Endothelial cell of umbilical vein (primary cell): ENCODE measurements around the gene CLDN22. TPM values are rescaled to one million over a fixed set of nuclear protein-coding genes. Genes with fewer than 3 reads are reported as not detected.

ENCODE experiments used
- BruUV-seq: library from RNA; stranded (reverse); fragments of 400-500 nt; replicated peaks from 2 replicates; lab custom pipeline; 2021; lab: Mats Ljungman, UMichigan
- CTCF ChIA-PET: fragments of 300-600, 350-600 bp; sonication (Branson Sonifier 250); formaldehyde crosslinking; loops from one replicate; lab custom pipeline; 2021; ENCODE audit warnings: antibody characterized with exemption, inconsistent platforms; lab: Charles Lee
- POLR2A ChIA-PET: fragments of 300-600, 350-600 bp; sonication (Branson Sonifier 250); formaldehyde crosslinking; loops from one replicate; lab custom pipeline; 2021; ENCODE audit warnings: antibody characterized with exemption, inconsistent platforms; lab: Charles Lee
- DNase-seq: peaks from one replicate; pipeline ENCODE4 v3.0.0-alpha.2; 2011; ENCODE audit warnings: low read depth, low spot score
- FAIRE-seq: peaks from 2 replicates; lab custom pipeline; 2011; peaks lifted over from hg19 to GRCh38; lab: Jason Lieb, UNC
- H2AFZ ChIP-seq: 2 replicates; pipeline ENCODE4 v1.6.0; 2012; ENCODE audit warnings: low read depth, low read length, control low read depth, inconsistent platforms
- H3K27ac ChIP-seq: 2 replicates; pipeline ENCODE4 v1.5.1; 2011; ENCODE audit warnings: low read depth, mild to moderate bottlenecking, control low read depth, low read length, moderate library complexity; ENCODE audit not compliant: insufficient read depth
- H3K27me3 ChIP-seq, 2 experiments: 2 replicates each; pipeline versions ENCODE4 v1.6.0 to v1.6.1; 2011; ENCODE audit warnings: low read length in 2 of 2, mixed read lengths in 1 of 2; ENCODE audit not compliant: control insufficient read depth in 2 of 2, insufficient read depth in 2 of 2
- H3K36me3 ChIP-seq, 2 experiments: 2 replicates in 1 of 2; 3 replicates in 1 of 2; pipeline ENCODE4 v1.5.1; 2011; ENCODE audit warnings: low read length in 2 of 2, mild to moderate bottlenecking in 1 of 2, moderate library complexity in 1 of 2; ENCODE audit not compliant: control insufficient read depth in 2 of 2, insufficient read depth in 2 of 2; ENCODE audit errors: extremely low read depth in 1 of 2
- H3K4me1 ChIP-seq: 3 replicates; pipeline ENCODE4 v1.5.1; 2011; ENCODE audit warnings: mild to moderate bottlenecking, low read length; ENCODE audit not compliant: control insufficient read depth, insufficient read depth; ENCODE audit errors: extremely low read depth
- H3K4me2 ChIP-seq: 2 replicates; pipeline ENCODE4 v1.6.1; 2011; ENCODE audit warnings: low read length, control low read depth, mixed read lengths; ENCODE audit not compliant: insufficient read depth
- H3K4me3 ChIP-seq, 3 experiments: fragments of 200-600 bp in 1 of 3; sonication (generic), shearing (Covaris generic) in 1 of 3; replicated peaks in 1 of 3; 2 replicates each; pipeline ENCODE4 v1.5.1; 2011 to 2016; ENCODE audit warnings: control low read depth in 3 of 3, low read length in 3 of 3, mild to moderate bottlenecking in 2 of 3, inconsistent platforms in 1 of 3, low read depth in 1 of 3, moderate library complexity in 1 of 3; ENCODE audit not compliant: insufficient read depth in 1 of 3
- H3K79me2 ChIP-seq: 2 replicates; pipeline ENCODE4 v1.6.0; 2012; ENCODE audit warnings: low read length, inconsistent platforms; ENCODE audit not compliant: control insufficient read depth, insufficient read depth
- H3K9ac ChIP-seq: replicated peaks from 2 replicates; pipeline ENCODE3; 2011; ENCODE audit warnings: low read length, control low read depth; ENCODE audit not compliant: insufficient read depth; ENCODE audit errors: extremely low read depth
- H3K9me1 ChIP-seq: replicated peaks from 3 replicates; pipeline ENCODE4 v1.6.0; 2011; ENCODE audit warnings: mild to moderate bottlenecking, low read length; ENCODE audit not compliant: control insufficient read depth, insufficient read depth; ENCODE audit errors: extremely low read depth
- H3K9me3 ChIP-seq: replicated peaks from 2 replicates; pipeline ENCODE4 v1.5.1; 2012; ENCODE audit warnings: low read length, inconsistent platforms; ENCODE audit not compliant: control insufficient read depth, insufficient read depth
- H4K20me1 ChIP-seq: replicated peaks from 2 replicates; pipeline ENCODE3; 2011; ENCODE audit warnings: mild to moderate bottlenecking, low read length; ENCODE audit not compliant: control insufficient read depth, insufficient read depth; ENCODE audit errors: extremely low read depth
- CTCF ChIP-seq, 2 donors: IDR thresholded peaks; 1 replicate in 1 of 2; 2 replicates in 1 of 2; pipeline ENCODE4 v1.5.1; 2011; ENCODE audit warnings: low read length in 2 of 2, mild to moderate bottlenecking in 2 of 2, moderate library complexity in 2 of 2, control low read depth in 1 of 2, inconsistent platforms in 1 of 2, low read depth in 1 of 2; ENCODE audit not compliant: insufficient read depth in 1 of 2; ENCODE audit errors: extremely low read depth in 1 of 2
- EZH2 ChIP-seq: IDR thresholded peaks from 2 replicates; pipeline ENCODE4 v1.6.1; 2012; ENCODE audit warnings: borderline replicate concordance, low read depth, mild to moderate bottlenecking, moderate library complexity, low read length, inconsistent platforms; ENCODE audit not compliant: severe bottlenecking
- FOS ChIP-seq: IDR thresholded peaks from 2 replicates; pipeline ENCODE4 v1.6.1; 2011; ENCODE audit warnings: mild to moderate bottlenecking, low read length, moderate library complexity, borderline replicate concordance; ENCODE audit not compliant: insufficient read depth
- GATA2 ChIP-seq: IDR thresholded peaks from 2 replicates; pipeline ENCODE4 v1.7.0; 2011; ENCODE audit warnings: low read depth, mild to moderate bottlenecking, moderate library complexity, mixed read lengths, low read length; ENCODE audit not compliant: insufficient read length, insufficient read depth
- JUN ChIP-seq: IDR thresholded peaks from 2 replicates; pipeline ENCODE4 v1.6.1; 2011; ENCODE audit warnings: borderline replicate concordance, low read depth; ENCODE audit not compliant: insufficient read length, insufficient read depth
- MAX ChIP-seq: IDR thresholded peaks from 2 replicates; pipeline ENCODE4 v1.6.1; 2011; ENCODE audit not compliant: insufficient read depth, insufficient read length
- MYC ChIP-seq: IDR thresholded peaks from one replicate; pipeline ENCODE4 v1.6.1; 2011; ENCODE audit warnings: mild to moderate bottlenecking, low read depth, low read length
- POLR2A ChIP-seq: IDR thresholded peaks from 2 replicates; pipeline ENCODE4 v1.6.1; 2012; ENCODE audit warnings: low read depth, mild to moderate bottlenecking, control low read depth, low read length
- POLR2AphosphoS5 ChIP-seq: IDR thresholded peaks from 2 replicates; pipeline ENCODE4 v1.6.1; 2012; ENCODE audit warnings: low read depth, mild to moderate bottlenecking, control low read depth, low read length, moderate library complexity; ENCODE audit not compliant: insufficient read depth
- dilution Hi-C: fragments of 300-500 bp; cut with MboI; formaldehyde crosslinking; loops from one replicate; pipeline ENCODE4 v1.15.0; 2019; ENCODE audit warnings: low sequenced_read_pairs; ENCODE audit not compliant: extremely low pct_ligation_motif_present
- intact Hi-C: fragments of 100-400 bp; cut with micrococcal nuclease; formaldehyde crosslinking; loops from one replicate; pipeline ENCODE4 v1.10.0; 2022
- polyA plus RNA-seq, 4 experiments: library from polyadenylated mRNA; depleted of rRNA in 3 of 4; stranded (reverse) in 3 of 4; unstranded in 1 of 4; fragments of >200 nt; gene quantifications; 2 replicates each; pipeline versions ENCODE4 v1.2.1 to v1.2.3, GENCODE V29; 2011 to 2012; ENCODE audit warnings: missing spikeins in 1 of 4
- total RNA-seq: library from RNA; stranded (reverse); gene quantifications from 2 replicates; pipeline ENCODE4 v1.2.3, GENCODE V29; 2021

Gene CLDN22
- total and polyA plus RNA-seq, 2 donors (not counting 3 experiments of a cell fraction or from before 2014, with no cell fraction given): not detected

GRCh38 chr4:183335369-183335940 lies 15.4 kb upstream of the CLDN22 start:
- Histone ChIP-seq H3K9ac (peak overlapping the region; percentile 42), H3K79me2 (no peaks in the 10 kb centered on the region), H3K36me3 (no peaks in the 10 kb centered on the region), H3K9me1 (no peaks in the 10 kb centered on the region), H2AFZ (peak overlapping the region; percentile 56), H3K4me1 (peaks cover 27% of the 10 kb centered on the region), H3K27ac (peak overlapping the region; percentile 96), H3K27me3 (no peaks in the 10 kb centered on the region), H3K4me3 (no peak overlapping the region), H3K4me2 (peak overlapping the region; percentile 18), H4K20me1 (no peaks in the 10 kb centered on the region), H3K9me3 (no peaks in the 10 kb centered on the region)
- no TSS peak for BruUV-seq
- CTCF ChIA-PET: interaction anchor here (0.9 to 1.0 kb wide), 3 partner anchors 11 to 63 kb away, joined by 3 read pairs; no protein-coding TSS in a partner anchor
- dilution Hi-C loops: no loop called here
- intact Hi-C loops: loop anchor here (1.0 to 5.0 kb wide), 8 partner anchors 14 to 237 kb away; partner anchors contain the start of genes CDKN2AIP and ING2
- peak; percentile 91 for DNase-seq
- peak; percentile 96 for FAIRE-seq
- POLR2A ChIA-PET: interaction anchor here (0.5 kb wide), 1 partner anchor 10 kb away, joined by 3 read pairs; no protein-coding TSS in a partner anchor
- no peak for TF ChIP-seq MAX
- TF ChIP-seq JUN: peak; percentile 100
- no peak for TF ChIP-seq MYC
- peak; percentile 63 for TF ChIP-seq POLR2A
- no peak for TF ChIP-seq EZH2
- peak; percentile 91 for TF ChIP-seq POLR2AphosphoS5
- peak; percentile 70 for TF ChIP-seq GATA2
- peak; percentile 97 for TF ChIP-seq FOS
- TF ChIP-seq CTCF (IDR thresholded peaks at IDR 0.05; ENCODE audit: extremely low read depth in 1 of 2, insufficient read depth in 1 of 2, low read depth in 1 of 2, low read length in 2 of 2): no peak
